Keratinocyte (primary cell): ENCODE measurements around the gene KRT27. TPM values are rescaled to one million over a fixed set of nuclear protein-coding genes. Genes with fewer than 3 reads are reported as not detected.

Experiments used
- DNase-seq: peaks from one replicate; pipeline ENCODE4 v3.0.0-alpha.2; 2011; ENCODE audit warnings: low read depth, missing footprints, low spot score
- FAIRE-seq: peaks from 2 replicates; lab custom pipeline; 2011; peaks lifted over from hg19 to GRCh38; lab: Jason Lieb, UNC
- H2AFZ ChIP-seq: 2 replicates; pipeline ENCODE4 v1.6.0; 2012; ENCODE audit warnings: low read length, control low read depth, inconsistent platforms; ENCODE audit not compliant: control insufficient read depth
- H3K27ac ChIP-seq: 2 replicates; pipeline ENCODE4 v1.5.1; 2011; ENCODE audit warnings: low read length; ENCODE audit not compliant: control insufficient read depth, insufficient read depth
- H3K27me3 ChIP-seq: 3 replicates; pipeline ENCODE4 v1.6.0; 2011; ENCODE audit warnings: low read length; ENCODE audit not compliant: control insufficient read depth, insufficient read depth; ENCODE audit errors: extremely low read depth
- H3K36me3 ChIP-seq, 2 experiments: 2 replicates in 1 of 2; 3 replicates in 1 of 2; pipeline ENCODE4 v1.5.1; 2011; ENCODE audit warnings: low read length in 2 of 2, mild to moderate bottlenecking in 1 of 2; ENCODE audit not compliant: control insufficient read depth in 2 of 2, insufficient read depth in 2 of 2; ENCODE audit errors: extremely low read depth in 1 of 2
- H3K4me1 ChIP-seq: 3 replicates; pipeline ENCODE4 v1.5.1; 2011; ENCODE audit warnings: low read length; ENCODE audit not compliant: control insufficient read depth, insufficient read depth; ENCODE audit errors: extremely low read depth
- H3K4me2 ChIP-seq: 3 replicates; pipeline ENCODE4 v1.6.0; 2011; ENCODE audit warnings: low read depth, low read length; ENCODE audit not compliant: control insufficient read depth, insufficient read depth; ENCODE audit errors: extremely low read depth
- H3K4me3 ChIP-seq, 3 experiments: fragments of 200-600 bp in 1 of 3; sonication (generic) in 1 of 3; 2 replicates in 2 of 3; 3 replicates in 1 of 3; pipeline ENCODE4 v1.5.1; 2011 to 2016; ENCODE audit warnings: low read length in 3 of 3, mild to moderate bottlenecking in 3 of 3, control low read depth in 2 of 3, inconsistent platforms in 1 of 3, low read depth in 1 of 3, mixed read lengths in 1 of 3, mixed run types in 1 of 3, moderate library complexity in 1 of 3; ENCODE audit not compliant: control insufficient read depth in 2 of 3, insufficient read depth in 2 of 3; ENCODE audit errors: extremely low read depth in 1 of 3
- H3K79me2 ChIP-seq: 2 replicates; pipeline ENCODE4 v1.6.0; 2012; ENCODE audit warnings: low read length; ENCODE audit not compliant: control insufficient read depth, insufficient read depth
- H3K9ac ChIP-seq: 3 replicates; pipeline ENCODE4 v1.6.0; 2011; ENCODE audit warnings: low read length; ENCODE audit not compliant: control insufficient read depth, insufficient read depth; ENCODE audit errors: extremely low read depth
- H3K9me1 ChIP-seq: 3 replicates; pipeline ENCODE4 v1.6.0; 2011; ENCODE audit warnings: low read length; ENCODE audit not compliant: control insufficient read depth, insufficient read depth; ENCODE audit errors: extremely low read depth
- H3K9me3 ChIP-seq: 2 replicates; pipeline ENCODE4 v1.5.1; 2012; ENCODE audit warnings: low read depth, low read length; ENCODE audit not compliant: control insufficient read depth
- H4K20me1 ChIP-seq: 3 replicates; pipeline ENCODE4 v1.6.0; 2011; ENCODE audit warnings: low read length; ENCODE audit not compliant: control insufficient read depth, insufficient read depth; ENCODE audit errors: extremely low read depth
- EZH2 ChIP-seq: IDR thresholded peaks from one replicate; pipeline ENCODE4 v1.6.1; 2012; ENCODE audit warnings: inconsistent platforms, mild to moderate bottlenecking, low read length, moderate library complexity
- dilution Hi-C: fragments of 300-500 bp; cut with MboI; formaldehyde crosslinking; loops from one replicate; pipeline ENCODE4 v1.7.0; 2020; ENCODE audit warnings: low sequenced_read_pairs; ENCODE audit not compliant: extremely low pct_ligation_motif_present
- polyA plus RNA-seq, 5 experiments: library from polyadenylated mRNA; depleted of rRNA in 3 of 5; stranded (reverse) in 3 of 5; stranded (forward) in 1 of 5; unstranded in 1 of 5; fragments of >200 nt; gene quantifications; 1 replicate in 1 of 5; 2 replicates in 3 of 5; 3 replicates in 1 of 5; pipeline versions ENCODE4 v1.2.1 to v1.2.3, GENCODE V29; 2011 to 2012; ENCODE audit warnings: missing spikeins in 2 of 5, low read depth in 1 of 5, low replicate concordance in 1 of 5
- TF ChIP-seq, protein P1 (sequence below), 3 experiments: IDR thresholded peaks in 1 of 3; conservative IDR thresholded peaks in 1 of 3; optimal IDR thresholded peaks in 1 of 3; 2 replicates in 2 of 3; 3 replicates in 1 of 3; pipeline versions ENCODE3 to v1.5.1; 2011; ENCODE audit warnings: low read length in 3 of 3, mild to moderate bottlenecking in 3 of 3, moderate library complexity in 2 of 3, control low read depth in 1 of 3, inconsistent platforms in 1 of 3; ENCODE audit not compliant: insufficient read depth in 2 of 3; ENCODE audit errors: extremely low read depth in 1 of 3

The KRT27 gene
- polyA plus RNA-seq, 1 donor (not counting 4 experiments of a cell fraction or from before 2014, with no cell fraction given): not detected

DNA sequence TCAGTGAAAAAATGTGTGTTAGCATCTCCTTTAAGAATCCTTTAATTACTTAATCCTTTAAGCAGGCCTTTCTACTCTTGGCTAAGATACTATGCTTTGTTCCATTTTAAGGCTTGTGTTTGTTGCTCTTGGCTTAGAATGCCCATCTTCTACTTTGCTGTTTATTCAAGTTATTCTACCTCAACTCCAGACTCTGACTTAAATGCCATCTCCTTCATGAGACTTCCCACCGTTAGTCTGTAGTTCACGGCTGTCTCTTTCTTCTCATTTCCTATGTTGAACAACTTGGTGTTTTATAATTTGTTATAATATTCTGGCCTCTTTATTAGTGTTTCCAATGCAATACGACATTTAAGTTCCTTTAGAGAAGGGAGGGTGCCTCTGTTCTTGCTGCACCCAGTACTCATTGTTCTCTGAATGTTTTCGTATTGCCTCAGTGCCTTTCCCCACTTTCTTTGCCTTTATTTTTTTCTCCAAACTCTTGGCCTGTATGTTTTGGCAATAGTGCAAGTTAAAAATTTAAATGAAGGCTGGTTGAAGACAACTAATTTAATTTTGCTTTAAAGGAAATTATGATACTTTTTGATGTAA lies 46.2 kb upstream of the KRT27 start:
- dilution Hi-C loops: no loop called here
- Histone ChIP-seq H3K4me1 (peaks cover 3% of the 10 kb centered on the region), H3K4me2 (no peak overlapping the region)

DNA sequence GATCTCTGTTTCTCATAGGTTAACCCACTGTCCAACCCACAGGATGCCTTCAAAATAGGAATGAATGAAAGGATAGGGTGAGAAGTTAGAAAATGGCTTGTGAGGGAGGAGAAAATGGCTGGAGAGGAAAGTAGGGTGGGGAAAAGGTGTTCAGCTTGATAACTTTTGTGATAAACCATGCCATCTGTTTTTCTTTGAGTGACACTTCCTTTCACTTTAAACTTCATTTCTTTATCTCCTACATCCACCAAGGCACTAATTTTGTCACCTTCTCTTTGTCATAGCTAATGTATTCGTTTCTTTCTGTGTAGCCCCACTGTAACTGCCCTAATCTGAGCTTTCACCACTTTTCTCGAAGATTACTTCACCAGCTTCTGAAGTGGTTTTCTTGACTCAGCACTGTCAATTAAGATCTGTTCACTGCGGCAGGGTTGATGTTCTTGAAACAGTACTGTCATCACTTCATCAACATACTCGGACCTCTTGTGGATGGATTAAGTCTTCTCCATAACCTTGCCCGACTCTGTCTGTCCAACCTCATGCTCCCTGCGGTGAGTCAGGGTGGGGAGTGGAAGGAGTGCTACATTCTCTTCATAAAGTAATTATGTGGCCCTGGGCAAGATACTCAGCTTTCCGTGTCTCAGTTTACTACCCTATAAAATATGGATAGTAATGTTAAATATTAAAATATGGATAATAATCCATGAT lies 45.5 kb upstream of the KRT27 start:
- peaks cover 3% of the 10 kb centered on the region for H3K79me2 ChIP-seq
- H3K4me3 ChIP-seq: no peak overlapping the region
- DNase-seq (no peak), FAIRE-seq (no peak)
- no peaks in the 10 kb centered on the region for H4K20me1 ChIP-seq
- no peak overlapping the region for H3K9ac ChIP-seq
- H3K27ac ChIP-seq: no peak overlapping the region
- H3K27me3 ChIP-seq: no peaks in the 10 kb centered on the region
- H3K4me1 ChIP-seq: peaks cover 3% of the 10 kb centered on the region
- no peak overlapping the region for H2AFZ ChIP-seq
- dilution Hi-C loops: no loop called here
- H3K4me2 ChIP-seq: no peak overlapping the region
- H3K9me3 ChIP-seq: no peaks in the 10 kb centered on the region
- no peak for TF ChIP-seq EZH2
- TF ChIP-seq, protein P1, sequence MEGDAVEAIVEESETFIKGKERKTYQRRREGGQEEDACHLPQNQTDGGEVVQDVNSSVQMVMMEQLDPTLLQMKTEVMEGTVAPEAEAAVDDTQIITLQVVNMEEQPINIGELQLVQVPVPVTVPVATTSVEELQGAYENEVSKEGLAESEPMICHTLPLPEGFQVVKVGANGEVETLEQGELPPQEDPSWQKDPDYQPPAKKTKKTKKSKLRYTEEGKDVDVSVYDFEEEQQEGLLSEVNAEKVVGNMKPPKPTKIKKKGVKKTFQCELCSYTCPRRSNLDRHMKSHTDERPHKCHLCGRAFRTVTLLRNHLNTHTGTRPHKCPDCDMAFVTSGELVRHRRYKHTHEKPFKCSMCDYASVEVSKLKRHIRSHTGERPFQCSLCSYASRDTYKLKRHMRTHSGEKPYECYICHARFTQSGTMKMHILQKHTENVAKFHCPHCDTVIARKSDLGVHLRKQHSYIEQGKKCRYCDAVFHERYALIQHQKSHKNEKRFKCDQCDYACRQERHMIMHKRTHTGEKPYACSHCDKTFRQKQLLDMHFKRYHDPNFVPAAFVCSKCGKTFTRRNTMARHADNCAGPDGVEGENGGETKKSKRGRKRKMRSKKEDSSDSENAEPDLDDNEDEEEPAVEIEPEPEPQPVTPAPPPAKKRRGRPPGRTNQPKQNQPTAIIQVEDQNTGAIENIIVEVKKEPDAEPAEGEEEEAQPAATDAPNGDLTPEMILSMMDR (optimal IDR thresholded peaks at IDR 0.05 in 1 of 3, IDR thresholded peaks at IDR 0.05 in 1 of 3, conservative IDR thresholded peaks at IDR 0.05 in 1 of 3; ENCODE audit: extremely low read depth in 1 of 3, insufficient read depth in 2 of 3, low read length in 3 of 3): no peak
- peaks cover 0 to 2% of the 10 kb centered on the region in 2 experiments for H3K36me3 ChIP-seq
- no peaks in the 10 kb centered on the region for H3K9me1 ChIP-seq

More for the DNA sequence above, 46.2 kb upstream of the KRT27 start:
- H3K9me3 ChIP-seq: no peaks in the 10 kb centered on the region
- no peak overlapping the region for H2AFZ ChIP-seq
- TF ChIP-seq, protein P1 (optimal IDR thresholded peaks at IDR 0.05 in 1 of 3, IDR thresholded peaks at IDR 0.05 in 1 of 3, conservative IDR thresholded peaks at IDR 0.05 in 1 of 3; ENCODE audit: extremely low read depth in 1 of 3, insufficient read depth in 2 of 3, low read length in 3 of 3): no peak
- TF ChIP-seq EZH2: no peak
- H3K27me3 ChIP-seq: no peaks in the 10 kb centered on the region
- H3K36me3 ChIP-seq: peaks cover 0 to 2% of the 10 kb centered on the region in 2 experiments
- H3K4me3 ChIP-seq: no peak overlapping the region
- no peak overlapping the region for H3K27ac ChIP-seq
- no peak overlapping the region for H3K9ac ChIP-seq
- no peak for FAIRE-seq
- DNase-seq: no peak
- no peaks in the 10 kb centered on the region for H3K9me1 ChIP-seq
- no peaks in the 10 kb centered on the region for H4K20me1 ChIP-seq
- peaks cover 3% of the 10 kb centered on the region for H3K79me2 ChIP-seq
